ENCODE data around the gene RGS2.
A peak's percentile ranks its signal among the peaks of the same experiment; 100 is the strongest.

Gene RGS2

GRCh38 chr1:192832492-192832891 is 23.7 kb downstream of the RGS2 start:
- no peak for DNase-seq

GRCh38 chr1:192835116-192835515 is 26.3 kb downstream of the RGS2 start:
- DNase-seq, result no peak

- no peak for DNase-seq
Measured at GRCh38 chr1:192839162-192840066, 30.6 kb downstream of the RGS2 start.

- no peak for DNase-seq
Measured at GRCh38 chr1:192844360-192844759, 35.5 kb downstream of the RGS2 start.

- DNase-seq, result no peak
Measured at GRCh38 chr1:192846950-192847349, 38.1 kb downstream of the RGS2 start.

- DNase-seq, result no peak
Measured at GRCh38 chr1:192849011-192849410, 40.2 kb downstream of the RGS2 start.

- no peak for DNase-seq
Measured at GRCh38 chr1:192849442-192849841, 40.6 kb downstream of the RGS2 start.

- DNase-seq, result no peak
Measured at GRCh38 chr1:192852001-192852947, 43.4 kb downstream of the RGS2 start.

- no peak for DNase-seq
Measured at GRCh38 chr1:192858456-192858855, 49.6 kb downstream of the RGS2 start.

- no peak for DNase-seq
Measured at GRCh38 chr1:192859808-192860207, 51.0 kb downstream of the RGS2 start.

GRCh38 chr1:192860478-192861185 is 51.8 kb downstream of the RGS2 start:
- DNase-seq, result no peak

- peak in 1 of 2 experiments; percentile 2 for DNase-seq
Measured at GRCh38 chr1:192861860-192862259, 53.0 kb downstream of the RGS2 start.

All from NCI-H1930 (cell line).